Glutamatergic neuron (in vitro differentiated cells): Measurements from ENCODE around the gene SNX30. TPM values are rescaled to one million over a fixed set of nuclear protein-coding genes. Genes with fewer than 3 reads are reported as not detected.

Source experiments
- DNase-seq: peaks from one replicate; pipeline ENCODE4 v3.0.0; 2022
- H3K27ac Mint-ChIP-seq: one replicate; pipeline ENCODE4 v1.8.0; 2020; ENCODE audit warnings: mild to moderate bottlenecking, mixed read lengths, inconsistent platforms; ENCODE audit not compliant: unreplicated experiment
- H3K27me3 Mint-ChIP-seq: one replicate; pipeline ENCODE4 v1.8.0; 2020; ENCODE audit warnings: mild to moderate bottlenecking, moderate library complexity, mixed read lengths, inconsistent platforms; ENCODE audit not compliant: unreplicated experiment
- H3K36me3 Mint-ChIP-seq: one replicate; pipeline ENCODE4 v1.8.0; 2020; ENCODE audit warnings: mild to moderate bottlenecking, mixed read lengths, inconsistent platforms; ENCODE audit not compliant: unreplicated experiment
- H3K4me1 Mint-ChIP-seq: one replicate; pipeline ENCODE4 v1.8.0; 2020; ENCODE audit warnings: mild to moderate bottlenecking, low read depth, mixed read lengths, inconsistent platforms; ENCODE audit not compliant: unreplicated experiment
- H3K4me3 Mint-ChIP-seq: one replicate; pipeline ENCODE4 v1.8.0; 2020; ENCODE audit warnings: mild to moderate bottlenecking, mixed read lengths, inconsistent platforms; ENCODE audit not compliant: unreplicated experiment
- H3K9me3 Mint-ChIP-seq: one replicate; pipeline ENCODE4 v1.8.0; 2020; ENCODE audit warnings: mild to moderate bottlenecking, moderate library complexity, mixed read lengths, inconsistent platforms; ENCODE audit not compliant: unreplicated experiment
- total RNA-seq: library from RNA; stranded (reverse); fragmentation: NEBNext Ultra II Directional; extraction: Animal tissue kit (Norgen Biotek cat#: 25700); gene quantifications from one replicate; pipeline ENCODE4 v1.2.1, GENCODE V29; 2021; ENCODE audit not compliant: unreplicated experiment
- TF ChIP-seq, protein P1 (sequence below): fragments of 200-600 bp; sonication (generic); IDR thresholded peaks from one replicate; pipeline ENCODE4 v1.5.0; 2021; ENCODE audit not compliant: partially characterized antibody, unreplicated experiment

Gene SNX30
- total RNA-seq, 1 donor from 2014 or later: 41.7 TPM

DNA sequence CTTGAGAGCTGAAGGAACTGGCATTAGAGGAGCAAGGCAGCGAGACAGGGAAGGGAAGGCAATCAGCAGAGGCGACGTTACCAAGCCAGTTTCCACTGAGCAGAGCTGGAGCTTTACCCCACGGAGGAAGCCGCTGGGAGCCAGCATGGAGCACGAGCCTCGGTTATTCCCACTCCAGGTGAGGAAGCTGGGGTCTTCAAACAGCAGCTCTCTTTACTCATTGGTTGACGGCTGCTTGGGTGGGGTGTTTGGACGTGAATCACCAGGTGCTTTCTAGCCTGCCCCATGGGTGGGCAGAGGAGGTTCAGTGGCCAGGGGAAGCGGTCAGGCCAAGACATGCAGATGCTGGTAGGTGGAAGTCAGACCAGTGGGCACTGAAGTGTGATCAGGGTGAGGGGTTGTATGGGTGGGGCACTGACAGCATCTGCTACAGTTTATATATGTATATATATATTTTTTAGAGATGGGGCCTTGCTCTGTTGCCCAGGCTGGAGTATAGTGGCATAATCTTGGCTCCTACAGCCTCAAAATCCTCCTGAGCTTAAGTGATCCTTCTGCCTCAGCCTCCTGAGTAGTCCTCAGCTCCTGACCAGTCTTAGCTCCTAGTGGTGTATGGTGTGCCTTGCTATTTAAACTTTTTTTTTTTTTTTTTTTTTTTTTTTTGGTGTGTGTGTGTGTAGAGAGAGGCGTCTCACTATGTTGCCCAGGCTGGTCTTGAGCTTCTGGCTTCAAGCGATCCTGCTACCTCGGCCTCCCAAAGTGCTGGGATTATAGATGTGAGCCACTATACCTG is 12.4 kb downstream of the SNX30 start:
- H3K4me1 Mint-ChIP-seq: peaks cover 36% of the 10 kb centered on the region
- H3K4me3 Mint-ChIP-seq: peak overlapping the region; percentile 18
- TF ChIP-seq, protein P1, sequence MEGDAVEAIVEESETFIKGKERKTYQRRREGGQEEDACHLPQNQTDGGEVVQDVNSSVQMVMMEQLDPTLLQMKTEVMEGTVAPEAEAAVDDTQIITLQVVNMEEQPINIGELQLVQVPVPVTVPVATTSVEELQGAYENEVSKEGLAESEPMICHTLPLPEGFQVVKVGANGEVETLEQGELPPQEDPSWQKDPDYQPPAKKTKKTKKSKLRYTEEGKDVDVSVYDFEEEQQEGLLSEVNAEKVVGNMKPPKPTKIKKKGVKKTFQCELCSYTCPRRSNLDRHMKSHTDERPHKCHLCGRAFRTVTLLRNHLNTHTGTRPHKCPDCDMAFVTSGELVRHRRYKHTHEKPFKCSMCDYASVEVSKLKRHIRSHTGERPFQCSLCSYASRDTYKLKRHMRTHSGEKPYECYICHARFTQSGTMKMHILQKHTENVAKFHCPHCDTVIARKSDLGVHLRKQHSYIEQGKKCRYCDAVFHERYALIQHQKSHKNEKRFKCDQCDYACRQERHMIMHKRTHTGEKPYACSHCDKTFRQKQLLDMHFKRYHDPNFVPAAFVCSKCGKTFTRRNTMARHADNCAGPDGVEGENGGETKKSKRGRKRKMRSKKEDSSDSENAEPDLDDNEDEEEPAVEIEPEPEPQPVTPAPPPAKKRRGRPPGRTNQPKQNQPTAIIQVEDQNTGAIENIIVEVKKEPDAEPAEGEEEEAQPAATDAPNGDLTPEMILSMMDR: no peak
- DNase-seq: no peak
- H3K27ac Mint-ChIP-seq: peak overlapping the region; percentile 26
- peaks cover 2% of the 10 kb centered on the region for H3K27me3 Mint-ChIP-seq
- no peaks in the 10 kb centered on the region for H3K36me3 Mint-ChIP-seq
- peaks cover 2% of the 10 kb centered on the region for H3K9me3 Mint-ChIP-seq

DNA sequence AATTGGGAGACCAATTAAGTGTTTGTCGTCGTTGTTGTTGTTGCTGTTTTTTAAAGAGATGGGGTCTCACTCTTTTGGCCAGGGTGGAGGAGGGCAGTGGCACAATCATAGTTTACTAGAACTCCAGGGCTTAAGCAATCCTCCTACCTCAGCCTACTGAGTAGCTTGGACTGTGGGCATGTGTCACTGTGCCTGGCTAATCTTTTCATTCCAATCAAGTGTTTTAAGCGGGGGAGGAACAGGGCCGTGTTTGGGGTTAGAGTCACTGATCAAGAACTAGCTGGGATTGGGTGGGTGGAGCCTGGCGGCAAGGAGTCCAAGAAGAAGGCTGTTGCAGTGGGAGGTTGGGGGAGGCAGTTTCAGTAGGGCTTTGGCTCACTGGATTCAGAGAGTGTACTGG is 13.8 kb downstream of the SNX30 start:
- Mint-ChIP-seq H3K27me3 (peaks cover 2% of the 10 kb centered on the region), H3K9me3 (peaks cover 2% of the 10 kb centered on the region), H3K27ac (peak overlapping the region; percentile 83), H3K4me1 (peaks cover 36% of the 10 kb centered on the region), H3K36me3 (peaks cover 3% of the 10 kb centered on the region), H3K4me3 (peak overlapping the region; percentile 63)
- no peak for DNase-seq
- TF ChIP-seq, protein P1: no peak

DNA sequence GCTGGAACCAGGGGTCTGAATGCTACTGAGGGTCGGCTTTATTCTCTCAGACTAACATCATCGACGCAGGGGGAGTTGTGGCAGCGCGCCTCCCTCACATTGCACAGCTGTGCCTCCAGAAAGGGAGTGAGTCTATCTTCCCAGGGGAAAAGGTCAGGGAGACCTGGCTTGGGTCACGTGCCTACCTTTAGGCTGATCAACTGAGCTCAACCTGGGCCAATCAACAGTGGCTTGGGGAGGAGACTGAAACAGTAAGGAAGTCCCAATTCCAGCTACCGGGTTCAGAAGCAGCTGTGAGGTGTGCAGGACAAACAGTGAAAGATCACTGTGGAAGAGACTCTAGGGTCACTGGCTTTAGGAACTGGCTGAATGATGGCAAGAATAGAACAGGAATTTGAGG is 14.3 kb downstream of the SNX30 start:
- peak overlapping the region; percentile 83 for H3K27ac Mint-ChIP-seq
- TF ChIP-seq, protein P1: no peak
- H3K9me3 Mint-ChIP-seq: peaks cover 2% of the 10 kb centered on the region
- no peak for DNase-seq
- H3K4me1 Mint-ChIP-seq: peaks cover 36% of the 10 kb centered on the region
- H3K36me3 Mint-ChIP-seq: peaks cover 8% of the 10 kb centered on the region
- peaks cover 3% of the 10 kb centered on the region for H3K27me3 Mint-ChIP-seq
- H3K4me3 Mint-ChIP-seq: peak overlapping the region; percentile 43

DNA sequence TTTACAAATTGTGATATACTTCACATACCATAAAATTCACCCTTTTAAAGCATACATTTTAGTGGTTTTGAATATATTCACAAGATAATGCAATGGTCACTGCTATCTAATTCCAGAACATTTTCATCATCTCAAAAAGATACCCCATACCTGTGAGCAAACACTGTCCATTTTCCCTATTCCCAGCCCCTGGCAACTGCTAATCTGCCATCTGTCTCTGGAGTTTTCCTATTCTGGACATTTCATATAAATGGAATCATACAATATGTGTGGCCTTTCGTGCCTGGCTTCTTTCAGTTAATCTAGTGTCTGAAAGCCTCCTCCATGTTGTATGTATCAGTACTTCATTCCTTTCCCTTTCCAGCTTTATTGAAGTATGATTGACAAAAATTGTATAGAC is 14.7 kb downstream of the SNX30 start:
- Mint-ChIP-seq H3K27me3 (peaks cover 3% of the 10 kb centered on the region), H3K4me3 (no peak overlapping the region), H3K27ac (peak overlapping the region; percentile 83), H3K9me3 (peaks cover 2% of the 10 kb centered on the region), H3K36me3 (peaks cover 10% of the 10 kb centered on the region), H3K4me1 (peaks cover 34% of the 10 kb centered on the region)
- TF ChIP-seq, protein P1: no peak
- no peak for DNase-seq
